Esophagus muscularis mucosa (tissue), 4 donors: ENCODE data around the gene GPR27. TPM values are rescaled to one million over a fixed set of nuclear protein-coding genes. Genes with fewer than 3 reads are reported as not detected.

ENCODE experiments used
- DNase-seq: peaks from one replicate; pipeline ENCODE4 v3.0.0-alpha.2; 2017; ENCODE audit errors: extremely low spot score
- H3K27ac ChIP-seq, 4 donors: fragments of 200-600 bp; sonication (generic); replicated peaks in 1 of 4; 1 replicate in 3 of 4; 2 replicates in 1 of 4; pipeline ENCODE4 v1.5.1; 2016 to 2019; ENCODE audit warnings: mild to moderate bottlenecking in 1 of 4
- H3K27me3 ChIP-seq, 4 donors: fragments of 200-600 bp; sonication (generic); one replicate each; pipeline versions ENCODE4 v1.5.1 to v1.6.0; 2016 to 2019
- H3K36me3 ChIP-seq, 4 donors: fragments of 200-600 bp; sonication (generic); one replicate each; pipeline ENCODE4 v1.5.1; 2016 to 2019
- H3K4me1 ChIP-seq, 4 donors: fragments of 200-600 bp; sonication (generic); one replicate each; pipeline ENCODE4 v1.5.1; 2016 to 2019
- H3K4me3 ChIP-seq, 4 donors: fragments of 200-600 bp; sonication (generic); 1 replicate in 2 of 4; 2 replicates in 2 of 4; pipeline ENCODE4 v1.5.1; 2016 to 2019; ENCODE audit warnings: mild to moderate bottlenecking in 4 of 4, moderate library complexity in 1 of 4
- H3K9me3 ChIP-seq, 4 donors: fragments of 200-600 bp; sonication (generic); 1 replicate in 3 of 4; 2 replicates in 1 of 4; pipeline ENCODE4 v1.5.1; 2016 to 2019
- CTCF ChIP-seq, 3 experiments: fragments of 200-600 bp in 2 of 3; fragments of 450-650 bp in 1 of 3; sonication (generic) in 2 of 3; IDR thresholded peaks; one replicate each; pipeline ENCODE4 v1.5.1; 2017 to 2019; ENCODE audit warnings: antibody characterized with exemption in 3 of 3, mild to moderate bottlenecking in 2 of 3, moderate library complexity in 1 of 3
- EP300 ChIP-seq: sonication (generic); formaldehyde crosslinking; IDR thresholded peaks from one replicate; pipeline ENCODE4 v1.6.1; 2017; ENCODE audit warnings: antibody characterized with exemption
- POLR2A ChIP-seq: fragments of 450-650 bp; IDR thresholded peaks from one replicate; pipeline ENCODE4 v1.6.1; 2017; ENCODE audit warnings: antibody characterized with exemption, moderate library complexity, mild to moderate bottlenecking, low read depth
- POLR2AphosphoS5 ChIP-seq, 2 donors: sonication (generic); formaldehyde crosslinking; IDR thresholded peaks; one replicate each; pipeline ENCODE4 v1.6.1; 2017; ENCODE audit warnings: antibody characterized with exemption in 2 of 2
- WGBS: methylation state at CpG from one replicate; pipeline ENCODE4 v1.1.5; 2018; 5-methylcytosine and 5-hydroxymethylcytosine counted together
- intact Hi-C: fragments of 100-400 bp; cut with DNase I; formaldehyde crosslinking; loops from one replicate; pipeline ENCODE4 v1.15.1; 2023
- total RNA-seq, 4 donors: library from RNA; depleted of rRNA; stranded (reverse); fragments of >200 nt; gene quantifications; one replicate each; pipeline versions ENCODE4 v1.1.0 to v1.2.1, GENCODE V29; 2016

Gene GPR27
- total RNA-seq, 4 donors from 2014 or later: 2.2 to 4.3 (median 2.5) TPM

GRCh38 chr3:71778353-71778752 is 24.7 kb downstream of the GPR27 start:
- WGBS: 80% methylated on average over 3 of the region's 3 CpGs
- DNase-seq: no peak
- intact Hi-C loops: no loop called here
- no peaks in the 10 kb centered on the region for H3K4me1 ChIP-seq
- no peaks in the 10 kb centered on the region for H3K9me3 ChIP-seq
- H3K4me3 ChIP-seq: no peak overlapping the region
- H3K27me3 ChIP-seq: peaks cover 0 to 82% (median 28%) of the 10 kb centered on the region in 4 donors
- H3K27ac ChIP-seq: no peak overlapping the region
- no peak for TF ChIP-seq POLR2A
- TF ChIP-seq CTCF (IDR thresholded peaks at IDR 0.05): no peak
- TF ChIP-seq POLR2AphosphoS5 (IDR thresholded peaks at IDR 0.05): no peak
- TF ChIP-seq EP300: no peak
- no peaks in the 10 kb centered on the region for H3K36me3 ChIP-seq

GRCh38 chr3:71779674-71780377 is 26.2 kb downstream of the GPR27 start:
- peak; percentile 64 for DNase-seq
- TF ChIP-seq POLR2AphosphoS5 (IDR thresholded peaks at IDR 0.05) (no peak), EP300 (no peak), POLR2A (no peak), CTCF (IDR thresholded peaks at IDR 0.05) (no peak)
- Histone ChIP-seq H3K36me3 (no peaks in the 10 kb centered on the region), H3K4me1 (peaks cover 8 to 10% (median 9%) of the 10 kb centered on the region in 4 donors), H3K9me3 (no peaks in the 10 kb centered on the region), H3K27ac (no peak overlapping the region), H3K27me3 (peaks cover 0 to 93% (median 43%) of the 10 kb centered on the region in 4 donors), H3K4me3 (no peak overlapping the region)
- 80% methylated on average over 6 of the region's 6 CpGs for WGBS
- intact Hi-C loops: no loop called here

GRCh38 chr3:71780430-71780829 is 26.8 kb downstream of the GPR27 start:
- 79% methylated on average over 4 of the region's 4 CpGs for WGBS
- intact Hi-C loops: no loop called here
- peaks cover 0 to 93% (median 46%) of the 10 kb centered on the region in 4 donors for H3K27me3 ChIP-seq
- no peak overlapping the region for H3K4me3 ChIP-seq
- H3K36me3 ChIP-seq: no peaks in the 10 kb centered on the region
- no peaks in the 10 kb centered on the region for H3K9me3 ChIP-seq
- DNase-seq: peak; percentile 60
- TF ChIP-seq POLR2AphosphoS5 (IDR thresholded peaks at IDR 0.05) (no peak), CTCF (IDR thresholded peaks at IDR 0.05) (no peak), EP300 (no peak), POLR2A (no peak)
- peaks cover 8 to 16% (median 14%) of the 10 kb centered on the region in 4 donors for H3K4me1 ChIP-seq
- no peak overlapping the region for H3K27ac ChIP-seq

GRCh38 chr3:71783152-71783551 is 29.5 kb downstream of the GPR27 start:
- no peak for TF ChIP-seq POLR2A
- TF ChIP-seq POLR2AphosphoS5 (IDR thresholded peaks at IDR 0.05): no peak
- no peak for TF ChIP-seq EP300
- TF ChIP-seq CTCF (IDR thresholded peaks at IDR 0.05): no peak
- no peak overlapping the region for H3K27ac ChIP-seq
- H3K9me3 ChIP-seq: no peaks in the 10 kb centered on the region
- intact Hi-C loops: no loop called here
- peaks cover 8 to 23% (median 18%) of the 10 kb centered on the region in 4 donors for H3K4me1 ChIP-seq
- 75% methylated on average over 1 of the region's 1 CpG for WGBS
- DNase-seq: no peak
- H3K4me3 ChIP-seq: no peak overlapping the region
- H3K27me3 ChIP-seq: peaks cover 0 to 79% (median 51%) of the 10 kb centered on the region in 4 donors
- no peaks in the 10 kb centered on the region for H3K36me3 ChIP-seq
